ENCODE results near the gene UNC50.

GRCh38 chr2:98571121-98571701 is 37.2 kb upstream of the UNC50 start:
- TF ChIP-seq POLR2AphosphoS5 (IDR thresholded peaks at IDR 0.05) (no peak), EP300 (IDR thresholded peaks at IDR 0.05) (no peak)

Data from stomach (tissue), 4 donors.